Fibroblast of pulmonary artery (primary cell): Measurements from ENCODE around the gene LNX2.

ENCODE experiments used
- DNase-seq: peaks from one replicate; pipeline ENCODE4 v3.0.0-alpha.2; 2010; ENCODE audit warnings: low read depth
- H3K4me3 ChIP-seq: replicated peaks from 2 replicates; pipeline ENCODE4 v1.5.1; 2011; ENCODE audit warnings: low read depth, mild to moderate bottlenecking, control low read depth, low read length, moderate library complexity
- TF ChIP-seq, protein P1 (sequence below): IDR thresholded peaks from 2 replicates; pipeline ENCODE4 v1.5.1; 2011; ENCODE audit warnings: mild to moderate bottlenecking, control low read depth, low read length, inconsistent platforms; ENCODE audit errors: missing control alignments

Gene LNX2

DNA sequence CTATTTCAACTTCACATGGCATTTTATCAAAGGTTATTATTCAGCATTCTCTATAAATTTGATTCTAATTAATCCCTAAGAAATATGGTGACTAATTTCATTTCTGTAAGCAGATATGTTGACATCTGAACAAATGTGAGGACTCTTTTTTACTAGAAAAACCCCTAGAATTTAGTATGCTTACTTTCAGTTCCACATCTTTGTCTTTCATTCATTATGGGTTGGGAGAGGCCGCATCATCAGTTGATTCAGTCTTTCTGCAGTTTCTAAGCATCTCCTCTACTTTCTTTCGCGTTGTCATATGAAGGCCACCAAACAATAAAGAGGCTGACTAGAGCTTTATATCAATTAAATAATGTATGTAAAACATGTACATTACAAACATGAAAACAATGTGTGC is 114.5 kb downstream of the LNX2 start:
- no peak for DNase-seq
- TF ChIP-seq, protein P1, sequence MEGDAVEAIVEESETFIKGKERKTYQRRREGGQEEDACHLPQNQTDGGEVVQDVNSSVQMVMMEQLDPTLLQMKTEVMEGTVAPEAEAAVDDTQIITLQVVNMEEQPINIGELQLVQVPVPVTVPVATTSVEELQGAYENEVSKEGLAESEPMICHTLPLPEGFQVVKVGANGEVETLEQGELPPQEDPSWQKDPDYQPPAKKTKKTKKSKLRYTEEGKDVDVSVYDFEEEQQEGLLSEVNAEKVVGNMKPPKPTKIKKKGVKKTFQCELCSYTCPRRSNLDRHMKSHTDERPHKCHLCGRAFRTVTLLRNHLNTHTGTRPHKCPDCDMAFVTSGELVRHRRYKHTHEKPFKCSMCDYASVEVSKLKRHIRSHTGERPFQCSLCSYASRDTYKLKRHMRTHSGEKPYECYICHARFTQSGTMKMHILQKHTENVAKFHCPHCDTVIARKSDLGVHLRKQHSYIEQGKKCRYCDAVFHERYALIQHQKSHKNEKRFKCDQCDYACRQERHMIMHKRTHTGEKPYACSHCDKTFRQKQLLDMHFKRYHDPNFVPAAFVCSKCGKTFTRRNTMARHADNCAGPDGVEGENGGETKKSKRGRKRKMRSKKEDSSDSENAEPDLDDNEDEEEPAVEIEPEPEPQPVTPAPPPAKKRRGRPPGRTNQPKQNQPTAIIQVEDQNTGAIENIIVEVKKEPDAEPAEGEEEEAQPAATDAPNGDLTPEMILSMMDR, result no peak
- H3K4me3 ChIP-seq, result no peak overlapping the region

DNA sequence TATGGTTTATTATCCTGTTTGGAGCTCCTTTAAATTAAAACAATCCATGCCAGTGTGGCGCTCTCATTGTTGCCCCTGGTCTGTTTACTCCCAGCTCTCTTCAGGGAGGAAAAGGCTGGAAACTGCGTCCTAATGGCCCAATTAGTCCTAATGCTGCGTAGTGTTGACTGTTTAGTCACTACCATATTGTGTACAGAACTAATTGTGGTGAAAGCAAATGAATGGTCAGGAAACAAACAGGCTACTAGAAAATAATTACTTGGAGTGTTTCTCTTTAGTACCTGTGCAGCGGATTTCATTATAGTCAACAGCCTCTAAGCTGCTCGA is 115.5 kb downstream of the LNX2 start:
- no peak for DNase-seq
- no peak overlapping the region for H3K4me3 ChIP-seq
- TF ChIP-seq, protein P1, result no peak

DNA sequence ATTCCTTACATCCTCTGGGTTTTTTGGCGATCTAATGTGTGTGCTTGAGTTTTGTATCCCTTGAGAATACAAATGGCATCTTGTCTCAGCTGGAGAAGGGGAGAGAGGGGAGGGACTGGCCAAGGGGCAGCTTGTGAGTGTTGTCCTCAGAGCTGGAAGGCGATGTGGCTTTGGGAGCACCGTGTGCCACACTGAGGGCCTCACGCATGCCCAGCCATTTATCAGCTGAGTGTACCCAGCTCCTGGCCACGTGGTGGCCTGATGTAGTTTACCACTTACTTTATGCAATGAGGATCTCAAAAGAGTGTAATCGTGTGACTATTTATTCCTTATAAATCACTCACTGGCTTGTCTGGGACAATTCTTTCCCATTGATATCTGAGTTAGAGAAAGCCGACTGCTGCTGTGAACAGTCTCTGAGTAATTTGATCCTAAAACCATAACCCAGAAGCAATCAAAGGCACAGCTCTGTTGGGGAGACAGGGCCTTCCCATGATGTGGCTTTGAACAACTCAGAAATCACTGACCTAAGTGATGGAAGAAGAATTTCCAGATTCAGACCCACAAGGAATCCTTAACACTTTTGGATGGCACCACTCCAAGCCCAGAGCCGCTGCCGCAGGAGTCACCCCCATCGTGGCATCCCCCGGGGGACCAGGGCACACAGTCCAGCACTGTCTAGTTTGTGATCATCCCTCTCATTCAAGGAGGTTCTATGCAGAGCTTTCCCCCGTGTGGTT is 116.0 kb downstream of the LNX2 start:
- DNase-seq, result no peak
- TF ChIP-seq, protein P1, result no peak
- H3K4me3 ChIP-seq, result no peak overlapping the region

DNA sequence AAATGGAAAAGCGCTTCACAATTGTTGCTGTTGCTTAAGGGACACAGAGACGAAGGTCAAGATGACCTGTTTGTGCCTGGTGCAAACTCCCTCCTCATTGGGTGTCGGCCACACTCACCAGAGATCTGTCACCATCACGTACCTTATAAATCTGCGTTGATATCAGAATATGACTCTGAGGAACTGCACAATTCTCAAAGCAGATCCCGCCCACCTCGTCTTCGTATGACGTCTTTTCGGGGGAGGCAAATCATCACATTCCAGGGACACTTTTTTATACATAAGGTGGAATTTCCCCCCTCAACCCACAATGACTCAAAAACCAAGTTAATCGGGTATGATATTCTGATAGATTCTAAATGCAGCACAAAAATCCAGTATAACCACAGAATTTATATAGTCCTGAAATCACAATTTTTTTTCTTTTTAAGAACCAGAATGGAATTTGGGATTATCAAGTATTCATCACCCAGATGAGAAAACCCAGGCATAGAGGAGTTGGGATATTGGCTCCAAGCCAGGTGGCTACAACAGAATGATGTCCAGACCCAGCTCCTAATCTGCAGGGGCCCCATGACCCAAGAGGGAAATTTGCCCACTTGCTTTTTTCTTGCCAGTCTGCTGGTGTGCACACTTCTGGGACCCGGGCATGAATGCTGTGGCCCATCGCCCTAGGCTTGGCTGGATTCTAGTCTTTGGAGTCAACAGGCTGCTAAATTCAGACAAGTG is 119.4 kb downstream of the LNX2 start:
- TF ChIP-seq, protein P1, result no peak
- peak; percentile 47 for DNase-seq
- no peak overlapping the region for H3K4me3 ChIP-seq

DNA sequence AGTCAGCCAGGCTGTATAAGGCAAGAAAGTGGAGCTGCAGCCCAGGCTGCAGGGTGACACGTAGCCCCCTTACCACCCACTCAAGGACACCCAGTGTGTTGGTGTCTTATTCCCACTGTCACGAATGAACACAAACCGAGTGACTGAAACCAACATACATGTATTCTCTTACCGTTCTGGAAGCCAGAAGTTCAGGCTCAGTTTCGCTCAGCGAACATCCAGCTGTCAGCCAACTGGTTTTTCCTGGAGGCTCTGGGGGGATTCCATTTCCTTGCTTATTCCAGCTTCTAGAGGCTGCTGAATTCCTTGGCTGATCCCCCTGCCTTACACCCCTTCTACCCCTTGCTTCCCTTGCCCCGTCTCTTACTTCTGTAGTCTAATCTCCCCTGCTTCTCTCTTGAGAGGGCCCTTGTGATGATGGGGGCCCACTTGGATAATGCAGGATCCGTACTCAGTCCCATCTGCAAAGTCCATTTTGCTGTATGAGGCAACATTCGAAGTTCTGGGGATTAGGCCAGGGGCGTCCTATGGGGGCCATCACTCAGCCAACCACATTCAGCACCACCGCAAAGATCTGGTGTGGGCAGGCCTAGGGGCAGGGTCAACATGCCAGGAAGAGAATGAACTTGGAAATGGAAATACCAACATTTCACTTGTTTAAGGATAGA is 122.6 kb downstream of the LNX2 start:
- no peak overlapping the region for H3K4me3 ChIP-seq
- TF ChIP-seq, protein P1, result no peak
- no peak for DNase-seq

DNA sequence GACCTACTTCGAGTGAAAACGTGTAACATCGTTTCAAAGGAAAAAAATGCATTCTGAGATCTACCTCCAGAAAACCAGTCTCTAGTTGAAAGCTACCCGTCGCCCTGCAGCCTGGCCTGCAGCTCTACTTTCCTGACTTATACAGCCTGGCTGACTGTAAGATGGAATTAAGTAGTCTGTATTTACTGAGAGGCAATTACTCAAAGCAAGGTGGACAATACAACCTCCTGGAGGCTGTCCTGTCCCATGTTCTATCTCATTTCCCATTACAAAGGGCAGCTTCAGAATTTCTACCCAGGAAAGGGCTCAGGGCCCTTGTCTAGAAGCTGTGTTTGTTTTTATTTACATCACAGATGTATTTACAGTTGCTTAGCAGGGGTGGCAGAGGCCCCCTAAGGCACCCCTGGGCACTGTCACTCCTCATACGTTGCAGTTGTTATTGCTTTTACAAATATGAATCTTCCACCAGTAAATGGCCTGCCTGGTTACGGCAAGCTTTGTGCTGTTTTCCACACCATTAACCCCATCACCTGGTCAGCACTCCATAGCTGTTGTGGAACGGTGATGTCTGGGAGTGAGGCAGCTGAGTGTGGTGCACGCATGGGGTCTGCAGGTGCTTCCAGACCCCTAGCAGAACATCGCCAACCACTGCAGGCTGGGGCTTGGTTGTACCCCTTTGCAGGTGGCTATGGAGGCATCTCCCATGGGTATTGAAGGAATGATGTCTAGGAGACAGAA is 123.6 kb downstream of the LNX2 start:
- DNase-seq, result no peak
- TF ChIP-seq, protein P1, result no peak
- no peak overlapping the region for H3K4me3 ChIP-seq
